Esophagus muscularis mucosa (tissue), 4 donors: ENCODE data around the gene NUDT1. TPM values are rescaled to one million over a fixed set of nuclear protein-coding genes. Genes with fewer than 3 reads are reported as not detected.

Experiments used
- DNase-seq: peaks from one replicate; pipeline ENCODE4 v3.0.0-alpha.2; 2017; ENCODE audit errors: extremely low spot score
- H3K27ac ChIP-seq, 4 donors: fragments of 200-600 bp; sonication (generic); replicated peaks in 1 of 4; 1 replicate in 3 of 4; 2 replicates in 1 of 4; pipeline ENCODE4 v1.5.1; 2016 to 2019; ENCODE audit warnings: mild to moderate bottlenecking in 1 of 4
- H3K27me3 ChIP-seq, 4 donors: fragments of 200-600 bp; sonication (generic); one replicate each; pipeline versions ENCODE4 v1.5.1 to v1.6.0; 2016 to 2019
- H3K36me3 ChIP-seq, 4 donors: fragments of 200-600 bp; sonication (generic); one replicate each; pipeline ENCODE4 v1.5.1; 2016 to 2019
- H3K4me1 ChIP-seq, 4 donors: fragments of 200-600 bp; sonication (generic); one replicate each; pipeline ENCODE4 v1.5.1; 2016 to 2019
- H3K4me3 ChIP-seq, 4 donors: fragments of 200-600 bp; sonication (generic); 1 replicate in 2 of 4; 2 replicates in 2 of 4; pipeline ENCODE4 v1.5.1; 2016 to 2019; ENCODE audit warnings: mild to moderate bottlenecking in 4 of 4, moderate library complexity in 1 of 4
- H3K9me3 ChIP-seq, 4 donors: fragments of 200-600 bp; sonication (generic); 1 replicate in 3 of 4; 2 replicates in 1 of 4; pipeline ENCODE4 v1.5.1; 2016 to 2019
- CTCF ChIP-seq, 3 experiments: fragments of 200-600 bp in 2 of 3; fragments of 450-650 bp in 1 of 3; sonication (generic) in 2 of 3; IDR thresholded peaks; one replicate each; pipeline ENCODE4 v1.5.1; 2017 to 2019; ENCODE audit warnings: antibody characterized with exemption in 3 of 3, mild to moderate bottlenecking in 2 of 3, moderate library complexity in 1 of 3
- EP300 ChIP-seq: sonication (generic); formaldehyde crosslinking; IDR thresholded peaks from one replicate; pipeline ENCODE4 v1.6.1; 2017; ENCODE audit warnings: antibody characterized with exemption
- POLR2A ChIP-seq: fragments of 450-650 bp; IDR thresholded peaks from one replicate; pipeline ENCODE4 v1.6.1; 2017; ENCODE audit warnings: antibody characterized with exemption, moderate library complexity, mild to moderate bottlenecking, low read depth
- POLR2AphosphoS5 ChIP-seq, 2 donors: sonication (generic); formaldehyde crosslinking; IDR thresholded peaks; one replicate each; pipeline ENCODE4 v1.6.1; 2017; ENCODE audit warnings: antibody characterized with exemption in 2 of 2
- WGBS: methylation state at CpG from one replicate; pipeline ENCODE4 v1.1.5; 2018; 5-methylcytosine and 5-hydroxymethylcytosine counted together
- intact Hi-C: fragments of 100-400 bp; cut with DNase I; formaldehyde crosslinking; loops from one replicate; pipeline ENCODE4 v1.15.1; 2023
- total RNA-seq, 4 donors: library from RNA; depleted of rRNA; stranded (reverse); fragments of >200 nt; gene quantifications; one replicate each; pipeline versions ENCODE4 v1.1.0 to v1.2.1, GENCODE V29; 2016

Gene NUDT1
- total RNA-seq, 4 donors from 2014 or later, result 10.9 to 18.7 (median 18.0) TPM

- DNase-seq, result no peak
- H3K9me3 ChIP-seq, result no peaks in the 10 kb centered on the region
- 94% methylated on average over 22 of the region's 22 CpGs for WGBS
- H3K27me3 ChIP-seq, result no peaks in the 10 kb centered on the region
- H3K36me3 ChIP-seq, result peaks cover 18 to 100% (median 90%) of the 10 kb centered on the region in 4 donors
- no peak overlapping the region for H3K27ac ChIP-seq
- intact Hi-C loops, result no loop called here
- H3K4me1 ChIP-seq, result peaks cover 0 to 8% (median 0%) of the 10 kb centered on the region in 4 donors
- no peak overlapping the region for H3K4me3 ChIP-seq
- TF ChIP-seq POLR2AphosphoS5 (IDR thresholded peaks at IDR 0.05) (no peak), CTCF (IDR thresholded peaks at IDR 0.05) (no peak), POLR2A (no peak), EP300 (no peak)
Measured at GRCh38 chr7:2222516-2222915, 19.5 kb upstream of the NUDT1 start.

- no peaks in the 10 kb centered on the region for H3K27me3 ChIP-seq
- no peak for DNase-seq
- intact Hi-C loops, result no loop called here
- peaks cover 0 to 8% (median 0%) of the 10 kb centered on the region in 4 donors for H3K4me1 ChIP-seq
- H3K36me3 ChIP-seq, result peaks cover 16 to 100% (median 89%) of the 10 kb centered on the region in 4 donors
- H3K4me3 ChIP-seq, result no peak overlapping the region
- no peaks in the 10 kb centered on the region for H3K9me3 ChIP-seq
- 94% methylated on average over 7 of the region's 17 CpGs for WGBS
- no peak overlapping the region for H3K27ac ChIP-seq
- TF ChIP-seq EP300, result no peak
- TF ChIP-seq CTCF (IDR thresholded peaks at IDR 0.05), result no peak
- no peak for TF ChIP-seq POLR2A
- no peak for TF ChIP-seq POLR2AphosphoS5 (IDR thresholded peaks at IDR 0.05)
Measured at GRCh38 chr7:2223321-2223720, 18.7 kb upstream of the NUDT1 start.

- WGBS, result 93% methylated on average over 11 of the region's 13 CpGs
- peaks cover 16 to 99% (median 86%) of the 10 kb centered on the region in 4 donors for H3K36me3 ChIP-seq
- intact Hi-C loops, result no loop called here
Measured at GRCh38 chr7:2224491-2224928, 17.5 kb upstream of the NUDT1 start.

GRCh38 chr7:2224934-2225333 is 17.1 kb upstream of the NUDT1 start:
- WGBS, result 86% methylated on average over 4 of the region's 4 CpGs
- Histone ChIP-seq H3K36me3 (peaks cover 16 to 99% (median 88%) of the 10 kb centered on the region in 4 donors), H3K9me3 (no peaks in the 10 kb centered on the region), H3K27me3 (no peaks in the 10 kb centered on the region), H3K4me1 (peaks cover 0 to 14% (median 6%) of the 10 kb centered on the region in 4 donors), H3K27ac (no peak overlapping the region), H3K4me3 (no peak overlapping the region)
- intact Hi-C loops, result no loop called here
- no peak for DNase-seq
- TF ChIP-seq CTCF (IDR thresholded peaks at IDR 0.05), result no peak
- TF ChIP-seq POLR2A, result no peak
- no peak for TF ChIP-seq POLR2AphosphoS5 (IDR thresholded peaks at IDR 0.05)
- no peak for TF ChIP-seq EP300

More at GRCh38 chr7:2224491-2224928, 17.5 kb upstream of the NUDT1 start:
- Histone ChIP-seq H3K27ac (no peak overlapping the region), H3K27me3 (no peaks in the 10 kb centered on the region), H3K4me1 (peaks cover 0 to 9% (median 3%) of the 10 kb centered on the region in 4 donors), H3K4me3 (no peak overlapping the region), H3K9me3 (no peaks in the 10 kb centered on the region)
- no peak for DNase-seq
- TF ChIP-seq CTCF (IDR thresholded peaks at IDR 0.05), result no peak
- no peak for TF ChIP-seq POLR2AphosphoS5 (IDR thresholded peaks at IDR 0.05)
- TF ChIP-seq POLR2A, result no peak
- TF ChIP-seq EP300, result no peak

- H3K9me3 ChIP-seq, result no peaks in the 10 kb centered on the region
- peaks cover 16 to 95% (median 87%) of the 10 kb centered on the region in 4 donors for H3K36me3 ChIP-seq
- H3K27me3 ChIP-seq, result no peaks in the 10 kb centered on the region
- peaks cover 0 to 18% (median 10%) of the 10 kb centered on the region in 4 donors for H3K4me1 ChIP-seq
- H3K27ac ChIP-seq, result no peak overlapping the region
- intact Hi-C loops, result no loop called here
- WGBS, result 93% methylated on average over 14 of the region's 14 CpGs
- TF ChIP-seq POLR2A (no peak), CTCF (IDR thresholded peaks at IDR 0.05) (no peak), EP300 (no peak), POLR2AphosphoS5 (IDR thresholded peaks at IDR 0.05) (no peak)
- H3K4me3 ChIP-seq, result no peak overlapping the region
- DNase-seq, result no peak
Measured at GRCh38 chr7:2225336-2225735, 16.7 kb upstream of the NUDT1 start.
